ENCODE measurements around the gene MAL. TPM values are rescaled to one million over a fixed set of nuclear protein-coding genes. Genes with fewer than 3 reads are reported as not detected.

MAL gene
- total RNA-seq (2014; rRNA removed; shearing (Covaris generic)) = 0.29 and 5.7 TPM in 2 replicates

- DNase-seq (ENCODE audit: low read depth) = peak; percentile 66
Measured at GRCh38 chr2:95025406-95026319, at the start of gene MAL. Gene MAL (plus strand): TSS chr2:95025708. CDS start chr2:95025793, 85 bp downstream.

- DNase-seq (ENCODE audit: low read depth) = no peak
Measured at GRCh38 chr2:94977826-94978225, 47.7 kb upstream of the MAL start.

GRCh38 chr2:94978917-94979316, 46.6 kb upstream of the MAL start:
- no peak for DNase-seq (ENCODE audit: low read depth)

GRCh38 chr2:94979406-94980375, 45.8 kb upstream of the MAL start:
- no peak for DNase-seq (ENCODE audit: low read depth)

GRCh38 chr2:94980406-94980805, 45.1 kb upstream of the MAL start:
- no peak for DNase-seq (ENCODE audit: low read depth)

- DNase-seq (ENCODE audit: low read depth) = no peak
Measured at GRCh38 chr2:94982156-94982555, 43.4 kb upstream of the MAL start.

- DNase-seq (ENCODE audit: low read depth) = peak; percentile 82
Measured at GRCh38 chr2:94982675-94983074, 42.8 kb upstream of the MAL start.

GRCh38 chr2:94984964-94985575, 40.4 kb upstream of the MAL start:
- DNase-seq (ENCODE audit: low read depth) = no peak

- no peak for DNase-seq (ENCODE audit: low read depth)
Measured at GRCh38 chr2:94985636-94986035, 39.9 kb upstream of the MAL start.

GRCh38 chr2:94986392-94986963, 39.0 kb upstream of the MAL start:
- DNase-seq (ENCODE audit: low read depth) = peak; percentile 66

- no peak for DNase-seq (ENCODE audit: low read depth)
Measured at GRCh38 chr2:94987074-94988020, 38.2 kb upstream of the MAL start.

GRCh38 chr2:94990956-94991355, 34.6 kb upstream of the MAL start:
- DNase-seq (ENCODE audit: low read depth) = no peak

- DNase-seq (ENCODE audit: low read depth) = no peak
Measured at GRCh38 chr2:94992360-94992759, 33.1 kb upstream of the MAL start.

GRCh38 chr2:94993176-94994062, 32.1 kb upstream of the MAL start:
- no peak for DNase-seq (ENCODE audit: low read depth)

- no peak for DNase-seq (ENCODE audit: low read depth)
Measured at GRCh38 chr2:94994063-94994913, 31.2 kb upstream of the MAL start.

- DNase-seq (ENCODE audit: low read depth) = no peak
Measured at GRCh38 chr2:94994914-94995552, 30.5 kb upstream of the MAL start.

GRCh38 chr2:94995553-94996304, 29.8 kb upstream of the MAL start:
- DNase-seq (ENCODE audit: low read depth) = no peak
